GM23338 (cell line): ENCODE data around the gene PTPRN2. TPM values are rescaled to one million over a fixed set of nuclear protein-coding genes. Genes with fewer than 3 reads are reported as not detected.

Experiments used
- ATAC-seq: fragments of 200-7000 bp; cut with Tn5 transposase; 3 replicates; pipeline ENCODE4 v1.9.1; 2020
- DNase-seq: peaks from one replicate; pipeline ENCODE4 v3.0.0-alpha.2; 2015; ENCODE audit warnings: low spot score
- H2AFZ ChIP-seq: fragments of 200-600 bp; sonication (generic); 2 replicates; pipeline ENCODE4 v1.8.0; 2016; ENCODE audit warnings: antibody characterized with exemption, mild to moderate bottlenecking, moderate library complexity
- H3F3A ChIP-seq: fragments of 200-600 bp; sonication (generic); replicated peaks from 2 replicates; pipeline ENCODE4 v1.8.0; 2017; ENCODE audit warnings: antibody characterized with exemption, mixed run types, low read depth
- H3K27ac ChIP-seq: fragments of 200-600 bp; sonication (generic); 2 replicates; pipeline ENCODE4 v1.6.1; 2016; ENCODE audit warnings: low read depth
- H3K27me3 ChIP-seq: fragments of 200-600 bp; sonication (generic); 2 replicates; pipeline ENCODE4 v1.8.0; 2016; ENCODE audit warnings: mild to moderate bottlenecking, mixed run types, moderate library complexity; ENCODE audit not compliant: insufficient read depth
- H3K36me3 ChIP-seq: fragments of 200-600 bp; sonication (generic); 2 replicates; pipeline ENCODE4 v1.8.0; 2016; ENCODE audit warnings: mild to moderate bottlenecking; ENCODE audit not compliant: insufficient read depth
- H3K4me1 ChIP-seq: fragments of 200-600 bp; sonication (generic); 2 replicates; pipeline ENCODE4 v1.8.0; 2016; ENCODE audit warnings: mild to moderate bottlenecking, moderate library complexity; ENCODE audit not compliant: insufficient read depth
- H3K4me2 ChIP-seq: fragments of 200-600 bp; sonication (generic); 2 replicates; pipeline ENCODE4 v1.7.1; 2017; ENCODE audit warnings: mixed run types
- H3K4me3 ChIP-seq: fragments of 200-600 bp; sonication (generic); 2 replicates; pipeline ENCODE4 v1.6.1; 2016; ENCODE audit warnings: mixed run types
- H3K79me2 ChIP-seq: fragments of 200-600 bp; sonication (generic); replicated peaks from 2 replicates; pipeline ENCODE4 v1.8.0; 2017; ENCODE audit warnings: mild to moderate bottlenecking; ENCODE audit not compliant: insufficient read depth
- H3K9me2 ChIP-seq: fragments of 200-600 bp; sonication (generic); 2 replicates; pipeline ENCODE4 v1.8.0; 2017; ENCODE audit not compliant: insufficient read depth
- H4K20me1 ChIP-seq: fragments of 200-600 bp; sonication (generic); replicated peaks from 2 replicates; pipeline ENCODE4 v1.8.0; 2017; ENCODE audit warnings: mild to moderate bottlenecking; ENCODE audit not compliant: insufficient read depth
- H3K27ac Mint-ChIP-seq: 2 replicates; pipeline ENCODE4 v1.8.0; 2020; ENCODE audit warnings: inconsistent platforms, mild to moderate bottlenecking, moderate library complexity, mixed read lengths
- H3K27me3 Mint-ChIP-seq: 3 replicates; pipeline ENCODE4 v1.8.0; 2022; ENCODE audit warnings: low read depth, mild to moderate bottlenecking, moderate library complexity, mixed read lengths, inconsistent platforms; ENCODE audit not compliant: insufficient read depth, poor library complexity
- H3K36me3 Mint-ChIP-seq: 3 replicates; pipeline ENCODE4 v1.8.0; 2021; ENCODE audit warnings: low read depth, mild to moderate bottlenecking, inconsistent platforms, moderate library complexity, mixed read lengths
- H3K4me1 Mint-ChIP-seq: 3 replicates; pipeline ENCODE4 v1.8.0; 2020; ENCODE audit warnings: mild to moderate bottlenecking, inconsistent platforms, mixed read lengths
- H3K4me3 Mint-ChIP-seq: 3 replicates; pipeline ENCODE4 v1.8.0; 2021; ENCODE audit warnings: moderate library complexity, mild to moderate bottlenecking, inconsistent platforms, mixed read lengths
- H3K9me3 Mint-ChIP-seq: 3 replicates; pipeline ENCODE4 v1.8.0; 2020; ENCODE audit warnings: moderate library complexity, mild to moderate bottlenecking, inconsistent platforms, mixed read lengths
- CREB1 ChIP-seq: fragments of 250-450 bp; sonication (Bioruptor Pico); IDR thresholded peaks from 2 replicates; pipeline ENCODE4 v1.5.0; 2020; ENCODE audit warnings: low read depth, mild to moderate bottlenecking, moderate library complexity
- EZH2 ChIP-seq: fragments of 200-600 bp; sonication (generic); IDR thresholded peaks from one replicate; pipeline ENCODE4 v1.8.0; 2017; ENCODE audit warnings: antibody characterized with exemption, mild to moderate bottlenecking, low read depth; ENCODE audit not compliant: unreplicated experiment
- EZH2phosphoT487 ChIP-seq: fragments of 200-600 bp; sonication (generic); IDR thresholded peaks from one replicate; pipeline ENCODE4 v1.8.1; 2018; ENCODE audit warnings: antibody characterized with exemption; ENCODE audit not compliant: unreplicated experiment
- STAT1 ChIP-seq: IDR thresholded peaks from one replicate; pipeline ENCODE4 v1.6.1; 2016; ENCODE audit warnings: antibody characterized with exemption; ENCODE audit not compliant: unreplicated experiment
- ZNF114 ChIP-seq: fragments of 250-450 bp; sonication (Bioruptor Pico); IDR thresholded peaks from 2 replicates; pipeline ENCODE4 v1.5.0; 2020; ENCODE audit warnings: mild to moderate bottlenecking, moderate library complexity
- ZNF331 ChIP-seq: fragments of 250-450 bp; sonication (Bioruptor Pico); IDR thresholded peaks from 2 replicates; pipeline ENCODE4 v1.5.0; 2020; ENCODE audit warnings: low read depth, mild to moderate bottlenecking, moderate library complexity
- polyA plus RNA-seq: library from polyadenylated mRNA; unstranded; fragments of >200 nt; fragmentation: Nextera tagmentation; extraction: Ambion mirVana; gene quantifications from 2 replicates; pipeline ENCODE4 v1.2.1, GENCODE V29; 2016
- total RNA-seq: library from RNA; depleted of rRNA; stranded (reverse); fragments of >200 nt; shearing (Covaris generic); gene quantifications from 2 replicates; pipeline ENCODE4 v1.2.3, GENCODE V29; 2014
- TF ChIP-seq, protein P1 (sequence below): IDR thresholded peaks from one replicate; pipeline ENCODE4 v1.6.1; 2018; ENCODE audit warnings: antibody characterized with exemption; ENCODE audit not compliant: unreplicated experiment
- TF ChIP-seq, protein P2 (sequence below), 2 experiments: fragments of 200-600 bp in 1 of 2; sonication (generic) in 1 of 2; conservative IDR thresholded peaks; 2 replicates each; pipeline versions ENCODE4 v1.5.1 to v1.6.1; 2016 to 2017; ENCODE audit warnings: antibody characterized with exemption in 2 of 2, low read depth in 2 of 2, mild to moderate bottlenecking in 2 of 2, moderate library complexity in 1 of 2
- TF ChIP-seq, protein P3 (sequence below): fragments of 250-450 bp; sonication (Bioruptor Pico); IDR thresholded peaks from 2 replicates; pipeline ENCODE4 v1.5.0; 2020; ENCODE audit warnings: mild to moderate bottlenecking, moderate library complexity
- TF ChIP-seq, protein P4 (sequence below): IDR thresholded peaks from 2 replicates; pipeline ENCODE4 v1.6.1; 2016; ENCODE audit warnings: antibody characterized with exemption

Gene PTPRN2
- total and polyA plus RNA-seq, 2 experiments from 2014 or later, result 0.87 to 4.0 TPM

DNA sequence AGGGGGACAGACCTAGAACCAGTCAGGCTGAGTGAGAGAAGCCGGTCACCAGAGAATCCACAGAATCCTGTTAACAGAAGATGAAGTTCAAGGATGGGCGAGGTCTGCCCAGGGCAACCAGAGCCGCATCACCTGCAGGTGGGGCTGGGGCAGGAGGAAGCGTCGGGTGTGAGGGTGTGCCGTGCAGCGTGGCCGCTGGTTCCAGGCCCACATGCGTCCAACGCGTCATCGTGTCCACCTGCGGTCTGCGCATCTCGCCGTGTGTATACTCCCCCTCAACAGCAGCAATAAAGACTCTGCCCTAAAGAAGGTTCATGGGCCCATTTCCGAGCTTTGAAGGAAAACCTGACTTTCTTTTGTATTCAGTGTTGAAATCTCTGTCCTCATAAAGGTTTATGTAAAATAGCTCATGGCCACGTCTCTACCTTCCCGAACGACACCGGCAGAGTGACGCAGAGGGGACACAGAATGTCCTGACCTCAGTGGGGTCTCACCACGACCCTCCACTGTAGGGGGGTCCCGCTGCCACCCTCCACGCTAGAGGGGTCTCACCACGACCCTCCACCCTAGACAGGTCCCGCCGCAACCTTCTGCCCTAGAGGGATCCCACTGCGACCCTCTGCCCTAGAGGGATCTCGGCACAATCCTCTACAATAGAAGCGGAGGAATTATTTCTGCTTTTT, 446.9 kb downstream of the PTPRN2 start:
- DNase-seq (no peak), ATAC-seq (no peak)
- Histone ChIP-seq H3K4me1 (no peaks in the 10 kb centered on the region), H3F3A (no peaks in the 10 kb centered on the region), H3K4me2 (no peak overlapping the region), H3K9me2 (no peaks in the 10 kb centered on the region), H3K79me2 (no peaks in the 10 kb centered on the region), H3K27me3 (no peaks in the 10 kb centered on the region), H4K20me1 (no peaks in the 10 kb centered on the region), H2AFZ (no peak overlapping the region), H3K27ac (no peak overlapping the region), H3K4me3 (no peak overlapping the region), H3K36me3 (no peaks in the 10 kb centered on the region; the same call in 1 of the 2 replicates)
- Mint-ChIP-seq H3K36me3 (peaks cover 73% of the 10 kb centered on the region), H3K9me3 (peaks cover 96% of the 10 kb centered on the region), H3K4me1 (no peaks in the 10 kb centered on the region), H3K27me3 (peaks cover 7% of the 10 kb centered on the region), H3K27ac (no peak overlapping the region), H3K4me3 (no peak overlapping the region)
- TF ChIP-seq, protein P1, sequence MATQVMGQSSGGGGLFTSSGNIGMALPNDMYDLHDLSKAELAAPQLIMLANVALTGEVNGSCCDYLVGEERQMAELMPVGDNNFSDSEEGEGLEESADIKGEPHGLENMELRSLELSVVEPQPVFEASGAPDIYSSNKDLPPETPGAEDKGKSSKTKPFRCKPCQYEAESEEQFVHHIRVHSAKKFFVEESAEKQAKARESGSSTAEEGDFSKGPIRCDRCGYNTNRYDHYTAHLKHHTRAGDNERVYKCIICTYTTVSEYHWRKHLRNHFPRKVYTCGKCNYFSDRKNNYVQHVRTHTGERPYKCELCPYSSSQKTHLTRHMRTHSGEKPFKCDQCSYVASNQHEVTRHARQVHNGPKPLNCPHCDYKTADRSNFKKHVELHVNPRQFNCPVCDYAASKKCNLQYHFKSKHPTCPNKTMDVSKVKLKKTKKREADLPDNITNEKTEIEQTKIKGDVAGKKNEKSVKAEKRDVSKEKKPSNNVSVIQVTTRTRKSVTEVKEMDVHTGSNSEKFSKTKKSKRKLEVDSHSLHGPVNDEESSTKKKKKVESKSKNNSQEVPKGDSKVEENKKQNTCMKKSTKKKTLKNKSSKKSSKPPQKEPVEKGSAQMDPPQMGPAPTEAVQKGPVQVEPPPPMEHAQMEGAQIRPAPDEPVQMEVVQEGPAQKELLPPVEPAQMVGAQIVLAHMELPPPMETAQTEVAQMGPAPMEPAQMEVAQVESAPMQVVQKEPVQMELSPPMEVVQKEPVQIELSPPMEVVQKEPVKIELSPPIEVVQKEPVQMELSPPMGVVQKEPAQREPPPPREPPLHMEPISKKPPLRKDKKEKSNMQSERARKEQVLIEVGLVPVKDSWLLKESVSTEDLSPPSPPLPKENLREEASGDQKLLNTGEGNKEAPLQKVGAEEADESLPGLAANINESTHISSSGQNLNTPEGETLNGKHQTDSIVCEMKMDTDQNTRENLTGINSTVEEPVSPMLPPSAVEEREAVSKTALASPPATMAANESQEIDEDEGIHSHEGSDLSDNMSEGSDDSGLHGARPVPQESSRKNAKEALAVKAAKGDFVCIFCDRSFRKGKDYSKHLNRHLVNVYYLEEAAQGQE, result no peak
- no peak for TF ChIP-seq STAT1
- TF ChIP-seq ZNF114 (CRISPR knock-in tag), result no peak
- TF ChIP-seq EZH2, result no peak
- TF ChIP-seq, protein P2, sequence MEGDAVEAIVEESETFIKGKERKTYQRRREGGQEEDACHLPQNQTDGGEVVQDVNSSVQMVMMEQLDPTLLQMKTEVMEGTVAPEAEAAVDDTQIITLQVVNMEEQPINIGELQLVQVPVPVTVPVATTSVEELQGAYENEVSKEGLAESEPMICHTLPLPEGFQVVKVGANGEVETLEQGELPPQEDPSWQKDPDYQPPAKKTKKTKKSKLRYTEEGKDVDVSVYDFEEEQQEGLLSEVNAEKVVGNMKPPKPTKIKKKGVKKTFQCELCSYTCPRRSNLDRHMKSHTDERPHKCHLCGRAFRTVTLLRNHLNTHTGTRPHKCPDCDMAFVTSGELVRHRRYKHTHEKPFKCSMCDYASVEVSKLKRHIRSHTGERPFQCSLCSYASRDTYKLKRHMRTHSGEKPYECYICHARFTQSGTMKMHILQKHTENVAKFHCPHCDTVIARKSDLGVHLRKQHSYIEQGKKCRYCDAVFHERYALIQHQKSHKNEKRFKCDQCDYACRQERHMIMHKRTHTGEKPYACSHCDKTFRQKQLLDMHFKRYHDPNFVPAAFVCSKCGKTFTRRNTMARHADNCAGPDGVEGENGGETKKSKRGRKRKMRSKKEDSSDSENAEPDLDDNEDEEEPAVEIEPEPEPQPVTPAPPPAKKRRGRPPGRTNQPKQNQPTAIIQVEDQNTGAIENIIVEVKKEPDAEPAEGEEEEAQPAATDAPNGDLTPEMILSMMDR (conservative IDR thresholded peaks at IDR 0.05; ENCODE audit: low read depth in 2 of 2), result no peak
- TF ChIP-seq, protein P3, sequence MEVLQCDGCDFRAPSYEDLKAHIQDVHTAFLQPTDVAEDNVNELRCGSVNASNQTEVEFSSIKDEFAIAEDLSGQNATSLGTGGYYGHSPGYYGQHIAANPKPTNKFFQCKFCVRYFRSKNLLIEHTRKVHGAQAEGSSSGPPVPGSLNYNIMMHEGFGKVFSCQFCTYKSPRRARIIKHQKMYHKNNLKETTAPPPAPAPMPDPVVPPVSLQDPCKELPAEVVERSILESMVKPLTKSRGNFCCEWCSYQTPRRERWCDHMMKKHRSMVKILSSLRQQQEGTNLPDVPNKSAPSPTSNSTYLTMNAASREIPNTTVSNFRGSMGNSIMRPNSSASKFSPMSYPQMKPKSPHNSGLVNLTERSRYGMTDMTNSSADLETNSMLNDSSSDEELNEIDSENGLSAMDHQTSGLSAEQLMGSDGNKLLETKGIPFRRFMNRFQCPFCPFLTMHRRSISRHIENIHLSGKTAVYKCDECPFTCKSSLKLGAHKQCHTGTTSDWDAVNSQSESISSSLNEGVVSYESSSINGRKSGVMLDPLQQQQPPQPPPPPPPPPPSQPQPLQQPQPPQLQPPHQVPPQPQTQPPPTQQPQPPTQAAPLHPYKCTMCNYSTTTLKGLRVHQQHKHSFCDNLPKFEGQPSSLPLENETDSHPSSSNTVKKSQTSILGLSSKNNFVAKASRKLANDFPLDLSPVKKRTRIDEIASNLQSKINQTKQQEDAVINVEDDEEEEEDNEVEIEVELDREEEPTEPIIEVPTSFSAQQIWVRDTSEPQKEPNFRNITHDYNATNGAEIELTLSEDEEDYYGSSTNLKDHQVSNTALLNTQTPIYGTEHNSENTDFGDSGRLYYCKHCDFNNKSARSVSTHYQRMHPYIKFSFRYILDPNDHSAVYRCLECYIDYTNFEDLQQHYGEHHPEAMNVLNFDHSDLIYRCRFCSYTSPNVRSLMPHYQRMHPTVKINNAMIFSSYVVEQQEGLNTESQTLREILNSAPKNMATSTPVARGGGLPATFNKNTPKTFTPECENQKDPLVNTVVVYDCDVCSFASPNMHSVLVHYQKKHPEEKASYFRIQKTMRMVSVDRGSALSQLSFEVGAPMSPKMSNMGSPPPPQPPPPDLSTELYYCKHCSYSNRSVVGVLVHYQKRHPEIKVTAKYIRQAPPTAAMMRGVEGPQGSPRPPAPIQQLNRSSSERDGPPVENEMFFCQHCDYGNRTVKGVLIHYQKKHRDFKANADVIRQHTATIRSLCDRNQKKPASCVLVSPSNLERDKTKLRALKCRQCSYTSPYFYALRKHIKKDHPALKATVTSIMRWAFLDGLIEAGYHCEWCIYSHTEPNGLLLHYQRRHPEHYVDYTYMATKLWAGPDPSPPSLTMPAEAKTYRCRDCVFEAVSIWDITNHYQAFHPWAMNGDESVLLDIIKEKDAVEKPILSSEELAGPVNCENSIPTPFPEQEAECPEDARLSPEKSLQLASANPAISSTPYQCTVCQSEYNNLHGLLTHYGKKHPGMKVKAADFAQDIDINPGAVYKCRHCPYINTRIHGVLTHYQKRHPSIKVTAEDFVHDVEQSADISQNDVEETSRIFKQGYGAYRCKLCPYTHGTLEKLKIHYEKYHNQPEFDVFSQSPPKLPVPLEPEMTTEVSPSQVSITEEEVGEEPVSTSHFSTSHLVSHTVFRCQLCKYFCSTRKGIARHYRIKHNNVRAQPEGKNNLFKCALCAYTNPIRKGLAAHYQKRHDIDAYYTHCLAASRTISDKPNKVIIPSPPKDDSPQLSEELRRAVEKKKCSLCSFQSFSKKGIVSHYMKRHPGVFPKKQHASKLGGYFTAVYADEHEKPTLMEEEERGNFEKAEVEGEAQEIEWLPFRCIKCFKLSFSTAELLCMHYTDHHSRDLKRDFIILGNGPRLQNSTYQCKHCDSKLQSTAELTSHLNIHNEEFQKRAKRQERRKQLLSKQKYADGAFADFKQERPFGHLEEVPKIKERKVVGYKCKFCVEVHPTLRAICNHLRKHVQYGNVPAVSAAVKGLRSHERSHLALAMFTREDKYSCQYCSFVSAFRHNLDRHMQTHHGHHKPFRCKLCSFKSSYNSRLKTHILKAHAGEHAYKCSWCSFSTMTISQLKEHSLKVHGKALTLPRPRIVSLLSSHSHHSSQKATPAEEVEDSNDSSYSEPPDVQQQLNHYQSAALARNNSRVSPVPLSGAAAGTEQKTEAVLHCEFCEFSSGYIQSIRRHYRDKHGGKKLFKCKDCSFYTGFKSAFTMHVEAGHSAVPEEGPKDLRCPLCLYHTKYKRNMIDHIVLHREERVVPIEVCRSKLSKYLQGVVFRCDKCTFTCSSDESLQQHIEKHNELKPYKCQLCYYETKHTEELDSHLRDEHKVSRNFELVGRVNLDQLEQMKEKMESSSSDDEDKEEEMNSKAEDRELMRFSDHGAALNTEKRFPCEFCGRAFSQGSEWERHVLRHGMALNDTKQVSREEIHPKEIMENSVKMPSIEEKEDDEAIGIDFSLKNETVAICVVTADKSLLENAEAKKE (CRISPR knock-in tag), result no peak
- no peak for TF ChIP-seq CREB1 (CRISPR knock-in tag)
- TF ChIP-seq, protein P4, sequence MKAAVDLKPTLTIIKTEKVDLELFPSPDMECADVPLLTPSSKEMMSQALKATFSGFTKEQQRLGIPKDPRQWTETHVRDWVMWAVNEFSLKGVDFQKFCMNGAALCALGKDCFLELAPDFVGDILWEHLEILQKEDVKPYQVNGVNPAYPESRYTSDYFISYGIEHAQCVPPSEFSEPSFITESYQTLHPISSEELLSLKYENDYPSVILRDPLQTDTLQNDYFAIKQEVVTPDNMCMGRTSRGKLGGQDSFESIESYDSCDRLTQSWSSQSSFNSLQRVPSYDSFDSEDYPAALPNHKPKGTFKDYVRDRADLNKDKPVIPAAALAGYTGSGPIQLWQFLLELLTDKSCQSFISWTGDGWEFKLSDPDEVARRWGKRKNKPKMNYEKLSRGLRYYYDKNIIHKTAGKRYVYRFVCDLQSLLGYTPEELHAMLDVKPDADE, result no peak
- TF ChIP-seq EZH2phosphoT487, result no peak
- no peak for TF ChIP-seq ZNF331
